ENCODE results near the gene CNN1. TPM values are rescaled to one million over a fixed set of nuclear protein-coding genes. Genes with fewer than 3 reads are reported as not detected.

CNN1 gene
- total RNA-seq, 1 experiment from 2014 or later = 15.7 TPM

GRCh38 chr19:11541238-11541637 is 2.6 kb downstream of the CNN1 start:
- Histone ChIP-seq H2BK5ac (ENCODE audit: insufficient read length, low read length) (no peak overlapping the region), H2BK120ac (ENCODE audit: low read depth, low read length, poor library complexity, severe bottlenecking) (no peak overlapping the region), H3K27ac (ENCODE audit: insufficient read length, low read depth, low read length) (no peak overlapping the region), H3K23ac (ENCODE audit: insufficient read length, low read depth, low read length) (no peak overlapping the region), H3T11ph (ENCODE audit: low read length) (no peak overlapping the region), H3K23me2 (ENCODE audit: insufficient read length, low read depth, low read length, poor library complexity, severe bottlenecking) (peaks cover 9% of the 10 kb centered on the region), H4K8ac (replicated peaks; ENCODE audit: insufficient read length, low read depth, low read length) (no peak overlapping the region), H3K18ac (ENCODE audit: insufficient read length, low read depth, low read length) (no peak overlapping the region), H3K4me1 (ENCODE audit: insufficient read depth, low read length) (peaks cover 4% of the 10 kb centered on the region; the same call in 1 of the 2 replicates), H3K56ac (ENCODE audit: insufficient read length, low read depth, low read length) (no peak overlapping the region), H4K5ac (ENCODE audit: insufficient read length, low read depth, low read length) (no peak overlapping the region), H3K4ac (ENCODE audit: low read depth, low read length) (no peak overlapping the region), H2BK12ac (ENCODE audit: insufficient read length, low read depth, low read length) (no peak overlapping the region), H2BK15ac (ENCODE audit: low read depth, low read length) (no peak overlapping the region), H4K91ac (ENCODE audit: insufficient read length, low read depth, low read length) (no peak overlapping the region), H3K14ac (ENCODE audit: insufficient read depth, low read length) (no peak overlapping the region), H3K27me3 (ENCODE audit: insufficient read depth, low read length) (no peaks in the 10 kb centered on the region), H3K79me2 (ENCODE audit: insufficient read depth, low read length) (no peaks in the 10 kb centered on the region), H3K4me2 (ENCODE audit: insufficient read depth, insufficient read length, low read length) (no peak overlapping the region), H2BK20ac (ENCODE audit: low read depth, low read length, poor library complexity, severe bottlenecking) (no peak overlapping the region), H3K79me1 (ENCODE audit: insufficient read depth, low read depth, low read length, poor library complexity, severe bottlenecking) (no peaks in the 10 kb centered on the region), H2AFZ (ENCODE audit: low read length) (no peak overlapping the region), H3K9me3 (ENCODE audit: control insufficient read depth, low read depth, low read length) (no peaks in the 10 kb centered on the region), H3K9ac (ENCODE audit: extremely low read depth, insufficient read length, low read length) (no peak overlapping the region), H2AK5ac (ENCODE audit: insufficient read length, low read length) (no peak overlapping the region), H4K20me1 (ENCODE audit: control insufficient read depth, insufficient read depth, insufficient read length) (no peaks in the 10 kb centered on the region)
- H3K27me3 Mint-ChIP-seq (ENCODE audit: low read depth) = peaks cover 2% of the 10 kb centered on the region
- no peak for TF ChIP-seq CTCF (conservative IDR thresholded peaks at IDR 0.05)
- DNase-seq = no peak
- no peak overlapping the region for H3K4me3 Mint-ChIP-seq
- H3K9me3 Mint-ChIP-seq = no peaks in the 10 kb centered on the region; a peak in 1 of 5 replicates
- peaks cover 0 to 2% (median 0%) of the 10 kb centered on the region in 3 experiments; a peak in 2 of 7 replicates for H3K36me3 Mint-ChIP-seq (ENCODE audit: insufficient read depth in 1 of 3, low read depth in 3 of 3)
- no peak overlapping the region for H3K27ac Mint-ChIP-seq
- no CpG with 5 or more reads among the region's 3 CpGs for WGBS (ENCODE audit: extremely low coverage, insufficient read length, low lambda C conversion rate)
- H3K4me1 Mint-ChIP-seq = peaks cover 13 to 21% of the 10 kb centered on the region in 2 experiments
